ENCODE measurements around the gene SLC41A2.

Gene SLC41A2

GRCh38 chr12:104964856-104965205, 6.7 kb upstream of the SLC41A2 start:
- no peak overlapping the region for H3K4me3 ChIP-seq (ENCODE audit: low read depth, low read length)
- no peak for TF ChIP-seq CTCF (IDR thresholded peaks at IDR 0.05; ENCODE audit: low read depth, low read length, missing control alignments)
- DNase-seq (ENCODE audit: low read depth) = no peak
- in situ Hi-C loops (cut with HindIII; ENCODE audit: low sequenced_read_pairs) = no loop called here

- H3K4me3 ChIP-seq (ENCODE audit: low read depth, low read length) = no peak overlapping the region
- in situ Hi-C loops (cut with HindIII; ENCODE audit: low sequenced_read_pairs) = no loop called here
- no peak for TF ChIP-seq CTCF (IDR thresholded peaks at IDR 0.05; ENCODE audit: low read depth, low read length, missing control alignments)
- DNase-seq (ENCODE audit: low read depth) = no peak
Measured at GRCh38 chr12:104964167-104964855, 6.2 kb upstream of the SLC41A2 start.

DNA sequence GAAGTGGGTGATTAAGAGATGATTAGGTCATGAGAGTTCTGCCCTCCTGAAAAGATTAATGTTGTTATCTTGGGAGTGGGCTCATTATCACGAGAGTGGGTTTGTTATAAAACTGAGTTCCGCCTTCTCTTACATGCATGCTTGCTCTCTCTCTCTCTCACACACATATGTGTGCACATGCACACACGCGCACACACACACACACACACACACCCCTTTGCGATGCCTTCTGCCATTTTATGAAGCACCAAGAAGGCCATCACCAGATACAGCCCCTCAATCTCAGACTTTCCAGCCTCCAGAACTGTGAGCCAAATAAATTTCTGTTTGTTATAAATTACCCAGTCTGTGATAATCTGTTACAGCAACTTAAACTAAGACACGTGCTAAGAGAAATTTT, 5.7 kb upstream of the SLC41A2 start:
- H3K4me3 ChIP-seq (ENCODE audit: low read depth, low read length) = no peak overlapping the region
- in situ Hi-C loops (cut with HindIII; ENCODE audit: low sequenced_read_pairs) = no loop called here
- no peak for DNase-seq (ENCODE audit: low read depth)
- no peak for TF ChIP-seq CTCF (IDR thresholded peaks at IDR 0.05; ENCODE audit: low read depth, low read length, missing control alignments)

- H3K4me3 ChIP-seq (ENCODE audit: low read depth, low read length) = no peak overlapping the region
- in situ Hi-C loops (cut with HindIII; ENCODE audit: low sequenced_read_pairs) = no loop called here
- no peak for DNase-seq (ENCODE audit: low read depth)
- TF ChIP-seq CTCF (IDR thresholded peaks at IDR 0.05; ENCODE audit: low read depth, low read length, missing control alignments) = no peak
Measured at GRCh38 chr12:104960464-104960863, 2.4 kb upstream of the SLC41A2 start.

DNA sequence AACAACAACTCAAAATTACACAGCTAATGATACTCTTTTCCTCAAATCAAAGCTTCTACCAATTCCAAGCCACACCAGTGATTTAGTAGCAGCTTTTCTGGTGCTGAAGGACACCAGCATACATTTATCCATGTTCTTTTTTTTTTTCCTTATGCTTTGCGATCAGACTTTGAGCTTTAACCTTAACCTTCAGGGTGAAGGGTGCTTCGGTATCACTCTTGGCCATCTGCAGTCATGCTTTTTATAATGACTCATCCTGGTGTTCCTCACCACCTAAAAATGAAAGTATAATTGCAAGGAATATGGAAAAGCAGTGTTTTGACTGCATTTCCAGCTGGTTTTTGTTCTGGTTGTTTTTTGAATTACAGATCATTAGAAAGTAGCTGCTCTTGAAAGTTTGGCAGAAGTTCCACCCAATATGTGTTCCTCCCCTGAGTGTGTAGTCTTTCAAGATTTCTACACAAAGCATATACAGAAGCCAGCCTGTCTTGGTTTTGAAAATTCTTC, 1.3 kb upstream of the SLC41A2 start:
- peak; percentile 27 for DNase-seq (ENCODE audit: low read depth)
- no peak for TF ChIP-seq CTCF (IDR thresholded peaks at IDR 0.05; ENCODE audit: low read depth, low read length, missing control alignments)
- in situ Hi-C loops (cut with HindIII; ENCODE audit: low sequenced_read_pairs) = no loop called here
- no peak overlapping the region for H3K4me3 ChIP-seq (ENCODE audit: low read depth, low read length)

DNA sequence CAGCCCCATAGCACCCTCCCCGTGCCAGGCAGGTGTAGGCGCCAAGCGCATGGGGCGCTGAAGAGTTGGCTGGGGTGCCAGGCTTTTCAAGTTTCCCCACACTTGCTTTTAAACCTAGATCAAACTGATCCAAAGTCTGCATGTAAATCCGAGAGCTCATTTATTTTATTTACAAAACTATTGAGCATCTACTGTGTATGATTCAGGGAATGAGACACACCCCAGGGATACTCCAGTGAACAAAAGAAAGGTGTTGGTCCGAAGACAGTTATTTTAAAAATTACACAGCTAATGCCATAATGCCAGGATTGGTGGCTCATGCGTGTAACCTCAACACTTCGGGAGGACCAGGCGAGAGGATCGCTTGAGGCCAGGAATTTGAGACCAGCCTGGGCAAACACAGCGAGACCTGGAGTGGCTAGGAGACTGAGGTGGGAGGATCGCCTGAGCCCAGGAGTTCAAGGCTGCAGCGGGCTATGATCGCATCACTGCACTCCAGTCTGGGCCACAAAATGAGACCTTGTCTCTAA, 780 bp upstream of the SLC41A2 start:
- in situ Hi-C loops (cut with HindIII; ENCODE audit: low sequenced_read_pairs) = no loop called here
- DNase-seq (ENCODE audit: low read depth) = no peak
- no peak for TF ChIP-seq CTCF (IDR thresholded peaks at IDR 0.05; ENCODE audit: low read depth, low read length, missing control alignments)
- peak overlapping the region; percentile 70 for H3K4me3 ChIP-seq (ENCODE audit: low read depth, low read length)

Measured in astrocyte of the cerebellum (primary cell).